ENCODE measurements around the gene SRP72. TPM values are rescaled to one million over a fixed set of nuclear protein-coding genes. Genes with fewer than 3 reads are reported as not detected.

The SRP72 gene
- total and polyA plus RNA-seq, 2 of the 4 experiments (the other 2 are of a cell fraction) = 73.8 to 123 TPM

- no peak overlapping the region for H3K4ac ChIP-seq (ENCODE audit: low read depth, low read length)
- WGBS, 2 experiments (ENCODE audit: extremely low coverage in 2 of 2, insufficient read length in 1 of 2) = no CpG with 5 or more reads among the region's 1 CpG
- H2BK5ac ChIP-seq (ENCODE audit: low read depth, low read length, poor library complexity, severe bottlenecking) = no peak overlapping the region
- H3K23ac ChIP-seq (ENCODE audit: low read depth, low read length) = no peak overlapping the region
- H4K5ac ChIP-seq (ENCODE audit: low read depth, low read length) = no peak overlapping the region
- H2AFZ ChIP-seq (replicated peaks; ENCODE audit: low read length, poor library complexity) = no peak overlapping the region
- H4K20me1 ChIP-seq (ENCODE audit: insufficient read depth, low read length) = no peaks in the 10 kb centered on the region; the same call in none of the 2 replicates
- no peak overlapping the region for H3K14ac ChIP-seq (replicated peaks; ENCODE audit: low read depth, low read length)
- H2BK120ac ChIP-seq (ENCODE audit: low read depth, low read length) = no peak overlapping the region
- no peaks in the 10 kb centered on the region for H3K36me3 ChIP-seq (ENCODE audit: control insufficient read depth, insufficient read depth, low read length)
- no peaks in the 10 kb centered on the region for H3K9me3 ChIP-seq (ENCODE audit: control insufficient read depth, insufficient read depth, low read length)
- H3K27me3 ChIP-seq (ENCODE audit: control insufficient read depth, insufficient read depth, low read length) = no peaks in the 10 kb centered on the region
- H3K9me1 ChIP-seq (ENCODE audit: insufficient read depth, low read length) = no peaks in the 10 kb centered on the region
- no TSS peak for BruUV-seq (replicated peaks)
- H3K27ac ChIP-seq (ENCODE audit: insufficient read depth, low read length) = no peak overlapping the region
- no peak overlapping the region for H4K91ac ChIP-seq (ENCODE audit: insufficient read depth, low read depth, low read length)
- H4K8ac ChIP-seq (ENCODE audit: low read depth in 2 of 2, low read length in 2 of 2) = no peak overlapping the region
- DNase-seq = no peak
- no peak overlapping the region for H3K56ac ChIP-seq (ENCODE audit: extremely low read depth, insufficient read depth, low read length)
- no peak overlapping the region for H2BK20ac ChIP-seq (ENCODE audit: low read depth, low read length)
- H2AK9ac ChIP-seq (replicated peaks; ENCODE audit: low read depth, low read length, poor library complexity) = no peak overlapping the region
- H2BK15ac ChIP-seq (ENCODE audit: low read depth, low read length) = no peak overlapping the region
- POLR2A ChIA-PET (ENCODE audit: unreplicated experiment) = interaction anchor here (0.7 kb wide), 1 partner anchor 8 kb away, joined by 3 read pairs; the partner anchor contains the start of gene PPAT
- TF ChIP-seq CTCF (conservative IDR thresholded peaks at IDR 0.05; ENCODE audit: low read depth, low read length) (no peak), MAZ (IDR thresholded peaks at IDR 0.05; ENCODE audit: borderline replicate concordance, low read depth, low read length) (no peak), FOS (IDR thresholded peaks at IDR 0.05; ENCODE audit: low read depth, low read length) (no peak), RCOR1 (IDR thresholded peaks at IDR 0.05; ENCODE audit: insufficient replicate concordance, low read length) (no peak), CHD1 (IDR thresholded peaks at IDR 0.05; ENCODE audit: low read depth, low read length) (no peak), POLR2A (IDR thresholded peaks at IDR 0.05; ENCODE audit: low read depth, low read length) (no peak), CEBPB (IDR thresholded peaks at IDR 0.05; ENCODE audit: low read depth, low read length) (no peak), RFX5 (IDR thresholded peaks at IDR 0.05; ENCODE audit: low read depth, low read length) (no peak), SMC3 (IDR thresholded peaks at IDR 0.05; ENCODE audit: low read depth, low read length) (no peak), MXI1 (IDR thresholded peaks at IDR 0.05; ENCODE audit: borderline replicate concordance, low read depth, low read length) (no peak), RAD21 (IDR thresholded peaks at IDR 0.05; ENCODE audit: low read length) (no peak), ELK1 (IDR thresholded peaks at IDR 0.05; ENCODE audit: borderline replicate concordance, low read depth, low read length) (no peak), MAFK (IDR thresholded peaks at IDR 0.05; ENCODE audit: low read depth, low read length) (no peak), NFE2L2 (IDR thresholded peaks at IDR 0.05; ENCODE audit: low read depth, low read length) (no peak), USF2 (IDR thresholded peaks at IDR 0.05; ENCODE audit: low read depth, low read length) (no peak), BHLHE40 (IDR thresholded peaks at IDR 0.05; ENCODE audit: low read depth, low read length) (no peak)
- H2AK5ac ChIP-seq (ENCODE audit: low read depth, low read length) = no peak overlapping the region
- H3K4me2 ChIP-seq (ENCODE audit: low read depth, low read length) = no peak overlapping the region
- peaks cover 9 to 24% of the 10 kb centered on the region in 2 experiments; a peak in 3 of 4 replicates for H3K79me1 ChIP-seq (ENCODE audit: low read depth in 1 of 2, low read length in 2 of 2)
- ATAC-seq (ENCODE audit: low read depth) = no peak
- H3K4me3 ChIP-seq (ENCODE audit: insufficient read depth, low read depth, low read length) = no peak overlapping the region
- H3K9ac ChIP-seq (ENCODE audit: low read depth, low read length) = no peak overlapping the region
- CTCF ChIA-PET = interaction anchor here (0.7 kb wide), 1 partner anchor 17 kb away, joined by 3 read pairs; no protein-coding TSS in a partner anchor
- in situ Hi-C loops (cut with MboI; ENCODE audit: low sequenced_read_pairs) = no loop called here
- dilution Hi-C loops (cut with HindIII; ENCODE audit: low sequenced_read_pairs, unreplicated experiment) = no loop called here
- intact Hi-C loops (cut with micrococcal nuclease) = no loop called here
- no peaks in the 10 kb centered on the region for H3K4me1 ChIP-seq (ENCODE audit: control insufficient read depth, insufficient read depth, low read length)
- H3K18ac ChIP-seq (ENCODE audit: low read depth, low read length) = no peak overlapping the region
Measured at GRCh38 chr4:56427179-56427578, 40.2 kb upstream of the SRP72 start.

Data from IMR-90 (cell line).